Chondrocyte (in vitro differentiated cells): Measurements from ENCODE around the gene UBASH3A. TPM values are rescaled to one million over a fixed set of nuclear protein-coding genes. Genes with fewer than 3 reads are reported as not detected.

Source experiments
- DNase-seq: peaks from one replicate; pipeline ENCODE4 v3.0.0; 2021; ENCODE audit warnings: mixed read lengths, low spot score
- H3K27ac Mint-ChIP-seq: one replicate; pipeline ENCODE4 v1.8.0; 2021; ENCODE audit warnings: mild to moderate bottlenecking, moderate library complexity, mixed read lengths; ENCODE audit not compliant: unreplicated experiment
- H3K27me3 Mint-ChIP-seq: 2 replicates; pipeline ENCODE4 v1.8.0; 2021; ENCODE audit warnings: low read depth, mixed read lengths
- H3K36me3 Mint-ChIP-seq: 2 replicates; pipeline ENCODE4 v1.8.0; 2021; ENCODE audit warnings: low read depth, mixed read lengths
- H3K4me1 Mint-ChIP-seq: 2 replicates; pipeline ENCODE4 v1.8.0; 2021; ENCODE audit warnings: low read depth, mild to moderate bottlenecking, mixed read lengths
- H3K4me3 Mint-ChIP-seq: one replicate; pipeline ENCODE4 v1.8.0; 2021; ENCODE audit warnings: mild to moderate bottlenecking, moderate library complexity, mixed read lengths; ENCODE audit not compliant: unreplicated experiment
- H3K9me3 Mint-ChIP-seq: 2 replicates; pipeline ENCODE4 v1.8.0; 2021; ENCODE audit warnings: low read depth, mixed read lengths
- total RNA-seq: library from RNA; stranded (reverse); gene quantifications from 3 replicates; pipeline ENCODE4 v1.2.1, GENCODE V29; 2021
- TF ChIP-seq, protein P1 (sequence below): fragments of 200-600 bp; sonication (generic); IDR thresholded peaks from 2 replicates; pipeline ENCODE4 v1.5.0; 2021; ENCODE audit warnings: antibody characterized with exemption, mild to moderate bottlenecking, moderate library complexity

UBASH3A gene
- total RNA-seq, 1 donor from 2014 or later: not detected

DNA sequence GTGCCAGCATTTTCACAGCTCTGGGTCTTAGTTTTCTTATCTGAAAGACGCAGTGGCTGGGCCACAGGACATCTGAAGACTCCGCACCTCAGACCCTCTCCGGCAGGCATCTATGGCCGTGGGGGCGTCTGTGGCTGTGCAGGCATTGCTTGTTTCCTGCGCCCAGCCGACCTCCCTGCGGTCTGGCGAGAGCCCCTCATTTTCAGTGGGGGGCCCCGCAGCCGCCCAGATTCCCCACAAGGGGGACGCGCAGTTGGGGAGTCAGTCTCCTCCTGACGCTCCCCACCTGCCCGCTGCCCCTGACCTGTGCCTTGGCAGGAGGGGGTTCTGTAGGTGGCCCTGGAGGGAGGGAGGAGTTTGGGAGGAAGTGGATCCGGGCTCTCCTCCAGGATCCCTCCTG lies 33.9 kb upstream of the UBASH3A start:
- DNase-seq: peak; percentile 83
- TF ChIP-seq, protein P1, sequence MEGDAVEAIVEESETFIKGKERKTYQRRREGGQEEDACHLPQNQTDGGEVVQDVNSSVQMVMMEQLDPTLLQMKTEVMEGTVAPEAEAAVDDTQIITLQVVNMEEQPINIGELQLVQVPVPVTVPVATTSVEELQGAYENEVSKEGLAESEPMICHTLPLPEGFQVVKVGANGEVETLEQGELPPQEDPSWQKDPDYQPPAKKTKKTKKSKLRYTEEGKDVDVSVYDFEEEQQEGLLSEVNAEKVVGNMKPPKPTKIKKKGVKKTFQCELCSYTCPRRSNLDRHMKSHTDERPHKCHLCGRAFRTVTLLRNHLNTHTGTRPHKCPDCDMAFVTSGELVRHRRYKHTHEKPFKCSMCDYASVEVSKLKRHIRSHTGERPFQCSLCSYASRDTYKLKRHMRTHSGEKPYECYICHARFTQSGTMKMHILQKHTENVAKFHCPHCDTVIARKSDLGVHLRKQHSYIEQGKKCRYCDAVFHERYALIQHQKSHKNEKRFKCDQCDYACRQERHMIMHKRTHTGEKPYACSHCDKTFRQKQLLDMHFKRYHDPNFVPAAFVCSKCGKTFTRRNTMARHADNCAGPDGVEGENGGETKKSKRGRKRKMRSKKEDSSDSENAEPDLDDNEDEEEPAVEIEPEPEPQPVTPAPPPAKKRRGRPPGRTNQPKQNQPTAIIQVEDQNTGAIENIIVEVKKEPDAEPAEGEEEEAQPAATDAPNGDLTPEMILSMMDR: no peak
- Mint-ChIP-seq H3K9me3 (no peaks in the 10 kb centered on the region), H3K4me3 (no peak overlapping the region), H3K4me1 (no peaks in the 10 kb centered on the region), H3K36me3 (no peaks in the 10 kb centered on the region), H3K27me3 (peaks cover 11% of the 10 kb centered on the region), H3K27ac (no peak overlapping the region)

- Mint-ChIP-seq H3K4me1 (no peaks in the 10 kb centered on the region), H3K36me3 (no peaks in the 10 kb centered on the region), H3K4me3 (no peak overlapping the region), H3K27me3 (peaks cover 16% of the 10 kb centered on the region), H3K9me3 (no peaks in the 10 kb centered on the region), H3K27ac (no peak overlapping the region)
- DNase-seq: peak; percentile 81
- TF ChIP-seq, protein P1: no peak
These were observed 32.6 kb upstream of the UBASH3A start for GRCh38 chr21:42370894-42371654.

DNA sequence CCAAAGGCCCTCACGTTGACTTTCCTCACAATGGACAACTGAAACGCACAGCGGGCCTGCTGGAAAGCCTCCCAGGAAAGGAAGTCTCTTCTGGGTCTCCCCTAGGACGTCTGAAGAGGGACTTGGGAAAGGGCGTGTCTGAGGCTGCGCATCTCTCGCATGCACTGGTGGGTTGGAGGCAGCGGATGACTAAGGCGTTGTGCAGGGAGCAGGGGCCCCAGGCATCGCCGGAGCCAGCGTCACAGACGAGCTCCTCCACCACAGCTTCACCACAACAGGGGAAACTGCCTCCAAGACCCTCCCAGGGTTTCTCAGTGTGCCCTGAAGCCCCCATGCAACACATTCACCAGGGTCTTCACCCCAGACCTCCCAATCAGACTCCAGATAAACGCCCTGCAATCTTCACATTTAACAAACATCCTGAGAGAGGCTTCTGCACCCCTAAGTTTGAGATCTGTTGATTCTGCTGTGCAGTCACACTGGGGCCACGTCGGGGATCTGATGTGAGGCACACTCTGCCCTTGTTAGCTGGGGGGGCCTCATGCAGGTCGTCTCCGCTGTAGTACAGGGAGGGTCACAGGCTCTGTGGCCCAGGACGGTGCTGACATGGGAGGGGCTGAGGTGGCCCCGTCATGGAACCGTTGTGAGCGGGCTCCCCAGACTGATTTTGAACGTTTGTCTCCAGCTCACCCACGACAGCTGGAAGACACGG lies 30.4 kb upstream of the UBASH3A start:
- H3K4me3 Mint-ChIP-seq: no peak overlapping the region
- TF ChIP-seq, protein P1: no peak
- no peaks in the 10 kb centered on the region for H3K36me3 Mint-ChIP-seq
- H3K9me3 Mint-ChIP-seq: no peaks in the 10 kb centered on the region
- no peaks in the 10 kb centered on the region for H3K4me1 Mint-ChIP-seq
- peak; percentile 90 for DNase-seq
- peaks cover 23% of the 10 kb centered on the region for H3K27me3 Mint-ChIP-seq
- H3K27ac Mint-ChIP-seq: no peak overlapping the region

- Mint-ChIP-seq H3K9me3 (no peaks in the 10 kb centered on the region), H3K4me3 (no peak overlapping the region), H3K27me3 (peaks cover 24% of the 10 kb centered on the region), H3K27ac (no peak overlapping the region), H3K4me1 (no peaks in the 10 kb centered on the region), H3K36me3 (no peaks in the 10 kb centered on the region)
- DNase-seq: peak; percentile 74
- TF ChIP-seq, protein P1: no peak
These were observed 29.7 kb upstream of the UBASH3A start for GRCh38 chr21:42373908-42374455.

DNA sequence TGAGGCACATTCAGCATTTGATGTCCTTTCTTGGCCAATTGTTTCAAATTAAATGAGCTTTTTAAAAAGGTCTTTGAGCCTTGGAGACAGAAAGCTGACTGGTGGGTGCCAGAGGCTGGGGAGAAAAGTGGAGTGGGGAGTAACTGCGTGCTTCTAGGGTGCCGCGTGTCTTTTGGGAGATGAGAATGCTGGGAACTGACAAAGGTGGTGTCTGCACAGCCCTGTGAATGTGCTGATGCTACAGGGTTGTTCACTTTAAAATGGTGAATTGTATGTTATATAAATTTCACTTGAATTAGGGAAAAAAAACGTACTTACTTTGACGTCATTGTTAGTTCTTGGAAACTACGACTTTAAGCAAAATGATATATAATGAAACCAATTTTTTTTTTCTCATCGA lies 29.2 kb upstream of the UBASH3A start:
- H3K36me3 Mint-ChIP-seq: no peaks in the 10 kb centered on the region
- no peak overlapping the region for H3K27ac Mint-ChIP-seq
- TF ChIP-seq, protein P1: no peak
- DNase-seq: no peak
- no peaks in the 10 kb centered on the region for H3K4me1 Mint-ChIP-seq
- no peaks in the 10 kb centered on the region for H3K9me3 Mint-ChIP-seq
- H3K27me3 Mint-ChIP-seq: peaks cover 24% of the 10 kb centered on the region
- no peak overlapping the region for H3K4me3 Mint-ChIP-seq
